Lower leg skin (tissue), 3 donors: Measurements from ENCODE around the gene NFKBIE.

ENCODE experiments used
- CTCF ChIP-seq, 3 donors: fragments of 450-650 bp; IDR thresholded peaks; one replicate each; pipeline ENCODE4 v1.5.1; 2016; ENCODE audit warnings: antibody characterized with exemption in 3 of 3, mild to moderate bottlenecking in 3 of 3, moderate library complexity in 2 of 3
- POLR2A ChIP-seq, 2 donors: fragments of 450-650 bp; IDR thresholded peaks; one replicate each; pipeline ENCODE4 v1.6.1; 2016 to 2017; ENCODE audit warnings: antibody characterized with exemption in 2 of 2, mild to moderate bottlenecking in 1 of 2, moderate library complexity in 1 of 2

GRCh38 chr6:44258921-44259320, 6.4 kb downstream of the NFKBIE start:
- TF ChIP-seq CTCF (IDR thresholded peaks at IDR 0.05), result no peak
- TF ChIP-seq POLR2A (IDR thresholded peaks at IDR 0.05), result no peak
